HL-60 (cell line): ENCODE measurements around the gene LAMTOR5.

Experiments used
- DNase-seq, 2 experiments: peaks; one replicate each; pipeline ENCODE4 v3.0.0-alpha.2; 2010 to 2020; ENCODE audit warnings: low read depth in 1 of 2, low spot score in 1 of 2
- H3K27ac ChIP-seq: fragments of 250-450 bp; sonication (Bioruptor Pico); replicated peaks from 2 replicates; pipeline ENCODE4 v1.5.1; 2020; ENCODE audit warnings: mild to moderate bottlenecking, moderate library complexity
- H3K27me3 ChIP-seq: fragments of 250-450 bp; sonication (Bioruptor Pico); 2 replicates; pipeline ENCODE4 v1.5.1; 2021; ENCODE audit warnings: mild to moderate bottlenecking, moderate library complexity; ENCODE audit not compliant: insufficient read depth, poor library complexity, severe bottlenecking
- H3K4me3 ChIP-seq: replicated peaks from 2 replicates; pipeline ENCODE4 v1.5.1; 2011; ENCODE audit warnings: mild to moderate bottlenecking, control low read depth, low read length; ENCODE audit not compliant: insufficient read depth
- GABPA ChIP-seq: IDR thresholded peaks from 2 replicates; pipeline ENCODE4 v1.6.1; 2012; ENCODE audit warnings: low read depth
- POLR2AphosphoS5 ChIP-seq: IDR thresholded peaks from 2 replicates; pipeline ENCODE4 v1.6.1; 2012; ENCODE audit warnings: low read depth
- SPI1 ChIP-seq: IDR thresholded peaks from 2 replicates; pipeline ENCODE4 v1.6.1; 2012; ENCODE audit warnings: low read depth, mild to moderate bottlenecking, borderline replicate concordance
- TF ChIP-seq, protein P1 (sequence below): IDR thresholded peaks from 2 replicates; pipeline ENCODE4 v1.6.1; 2012; ENCODE audit warnings: low read depth; ENCODE audit not compliant: insufficient replicate concordance
- TF ChIP-seq, protein P2 (sequence below): IDR thresholded peaks from one replicate; pipeline ENCODE4 v1.5.1; 2011; ENCODE audit warnings: low read length, control low read depth, inconsistent platforms; ENCODE audit not compliant: insufficient read depth

Gene LAMTOR5

DNA sequence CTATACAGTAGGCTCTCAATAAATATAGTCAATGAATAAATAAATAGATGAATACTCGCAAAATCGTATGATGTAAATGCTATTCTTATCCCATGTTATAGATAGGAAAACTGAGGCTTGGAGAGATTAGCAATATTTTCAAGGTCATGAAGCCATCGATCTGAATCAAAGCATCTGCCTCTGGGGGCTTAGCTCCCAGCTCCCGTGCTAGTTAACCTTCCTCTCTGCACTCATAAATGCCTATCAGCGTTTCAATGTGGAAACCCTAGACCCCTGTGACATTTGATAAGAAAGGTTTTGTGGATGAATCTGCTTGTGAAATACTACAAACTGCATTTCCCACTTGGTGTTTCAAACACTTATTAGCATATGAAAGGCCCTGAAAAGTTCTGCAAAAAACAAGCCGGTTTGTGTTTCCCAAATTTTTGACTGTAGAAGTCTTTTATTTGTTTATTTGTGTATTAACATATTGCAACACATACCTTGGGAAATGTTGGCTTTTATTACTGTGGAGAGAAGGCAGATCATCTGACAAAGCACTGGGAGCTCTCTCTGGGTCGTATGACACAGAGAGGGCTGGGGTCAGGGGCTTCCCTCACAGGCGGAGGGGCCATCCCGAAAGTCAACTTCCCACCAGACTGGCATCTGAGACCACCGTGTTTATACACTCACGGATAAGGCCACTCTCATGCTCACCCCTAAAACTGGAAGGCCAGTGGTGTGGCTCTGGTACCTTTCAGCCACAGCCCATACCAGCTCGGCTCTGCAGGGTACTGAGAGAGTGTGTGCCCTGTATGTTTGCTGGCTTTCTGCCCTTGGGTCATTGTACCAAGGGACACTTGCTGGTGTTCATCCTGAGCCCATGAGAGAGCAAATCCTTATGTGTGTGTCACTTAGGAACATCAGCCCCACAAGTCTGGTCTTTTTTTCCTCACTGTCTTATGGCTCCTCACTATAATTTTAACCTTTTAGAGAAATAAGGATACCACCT is 42.5 kb upstream of the LAMTOR5 start:
- no peak overlapping the region for H3K27ac ChIP-seq
- DNase-seq: no peak
- TF ChIP-seq, protein P1, sequence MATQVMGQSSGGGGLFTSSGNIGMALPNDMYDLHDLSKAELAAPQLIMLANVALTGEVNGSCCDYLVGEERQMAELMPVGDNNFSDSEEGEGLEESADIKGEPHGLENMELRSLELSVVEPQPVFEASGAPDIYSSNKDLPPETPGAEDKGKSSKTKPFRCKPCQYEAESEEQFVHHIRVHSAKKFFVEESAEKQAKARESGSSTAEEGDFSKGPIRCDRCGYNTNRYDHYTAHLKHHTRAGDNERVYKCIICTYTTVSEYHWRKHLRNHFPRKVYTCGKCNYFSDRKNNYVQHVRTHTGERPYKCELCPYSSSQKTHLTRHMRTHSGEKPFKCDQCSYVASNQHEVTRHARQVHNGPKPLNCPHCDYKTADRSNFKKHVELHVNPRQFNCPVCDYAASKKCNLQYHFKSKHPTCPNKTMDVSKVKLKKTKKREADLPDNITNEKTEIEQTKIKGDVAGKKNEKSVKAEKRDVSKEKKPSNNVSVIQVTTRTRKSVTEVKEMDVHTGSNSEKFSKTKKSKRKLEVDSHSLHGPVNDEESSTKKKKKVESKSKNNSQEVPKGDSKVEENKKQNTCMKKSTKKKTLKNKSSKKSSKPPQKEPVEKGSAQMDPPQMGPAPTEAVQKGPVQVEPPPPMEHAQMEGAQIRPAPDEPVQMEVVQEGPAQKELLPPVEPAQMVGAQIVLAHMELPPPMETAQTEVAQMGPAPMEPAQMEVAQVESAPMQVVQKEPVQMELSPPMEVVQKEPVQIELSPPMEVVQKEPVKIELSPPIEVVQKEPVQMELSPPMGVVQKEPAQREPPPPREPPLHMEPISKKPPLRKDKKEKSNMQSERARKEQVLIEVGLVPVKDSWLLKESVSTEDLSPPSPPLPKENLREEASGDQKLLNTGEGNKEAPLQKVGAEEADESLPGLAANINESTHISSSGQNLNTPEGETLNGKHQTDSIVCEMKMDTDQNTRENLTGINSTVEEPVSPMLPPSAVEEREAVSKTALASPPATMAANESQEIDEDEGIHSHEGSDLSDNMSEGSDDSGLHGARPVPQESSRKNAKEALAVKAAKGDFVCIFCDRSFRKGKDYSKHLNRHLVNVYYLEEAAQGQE: no peak
- TF ChIP-seq GABPA: no peak
- no peak for TF ChIP-seq POLR2AphosphoS5
- no peak for TF ChIP-seq SPI1
- TF ChIP-seq, protein P2, sequence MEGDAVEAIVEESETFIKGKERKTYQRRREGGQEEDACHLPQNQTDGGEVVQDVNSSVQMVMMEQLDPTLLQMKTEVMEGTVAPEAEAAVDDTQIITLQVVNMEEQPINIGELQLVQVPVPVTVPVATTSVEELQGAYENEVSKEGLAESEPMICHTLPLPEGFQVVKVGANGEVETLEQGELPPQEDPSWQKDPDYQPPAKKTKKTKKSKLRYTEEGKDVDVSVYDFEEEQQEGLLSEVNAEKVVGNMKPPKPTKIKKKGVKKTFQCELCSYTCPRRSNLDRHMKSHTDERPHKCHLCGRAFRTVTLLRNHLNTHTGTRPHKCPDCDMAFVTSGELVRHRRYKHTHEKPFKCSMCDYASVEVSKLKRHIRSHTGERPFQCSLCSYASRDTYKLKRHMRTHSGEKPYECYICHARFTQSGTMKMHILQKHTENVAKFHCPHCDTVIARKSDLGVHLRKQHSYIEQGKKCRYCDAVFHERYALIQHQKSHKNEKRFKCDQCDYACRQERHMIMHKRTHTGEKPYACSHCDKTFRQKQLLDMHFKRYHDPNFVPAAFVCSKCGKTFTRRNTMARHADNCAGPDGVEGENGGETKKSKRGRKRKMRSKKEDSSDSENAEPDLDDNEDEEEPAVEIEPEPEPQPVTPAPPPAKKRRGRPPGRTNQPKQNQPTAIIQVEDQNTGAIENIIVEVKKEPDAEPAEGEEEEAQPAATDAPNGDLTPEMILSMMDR: no peak
- H3K4me3 ChIP-seq: no peak overlapping the region
- H3K27me3 ChIP-seq: peaks cover 8% of the 10 kb centered on the region

DNA sequence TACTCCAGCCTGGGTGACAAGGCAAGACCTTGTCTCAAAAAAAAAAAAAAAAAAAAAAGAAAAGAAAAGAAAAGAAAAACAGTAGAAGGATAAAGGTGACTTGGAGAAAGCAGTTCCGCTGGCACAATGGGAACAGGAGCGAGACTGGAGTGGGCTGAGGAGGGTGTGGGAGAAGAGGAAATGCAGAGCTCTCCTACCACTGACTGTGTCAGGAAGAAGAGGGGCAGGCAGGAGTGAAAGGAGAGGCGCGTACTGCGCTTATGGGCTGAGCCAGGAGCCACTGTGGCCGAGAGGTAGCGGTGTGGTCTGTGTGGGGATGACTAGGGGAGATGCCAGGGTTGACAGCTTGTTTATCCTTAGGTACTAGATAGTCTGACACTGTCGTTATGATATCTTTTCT is 37.1 kb upstream of the LAMTOR5 start:
- TF ChIP-seq POLR2AphosphoS5: no peak
- no peak for TF ChIP-seq SPI1
- TF ChIP-seq, protein P1: no peak
- TF ChIP-seq, protein P2: no peak
- no peak for TF ChIP-seq GABPA
- Histone ChIP-seq H3K27ac (no peak overlapping the region), H3K27me3 (no peaks in the 10 kb centered on the region), H3K4me3 (no peak overlapping the region)
- DNase-seq: no peak

DNA sequence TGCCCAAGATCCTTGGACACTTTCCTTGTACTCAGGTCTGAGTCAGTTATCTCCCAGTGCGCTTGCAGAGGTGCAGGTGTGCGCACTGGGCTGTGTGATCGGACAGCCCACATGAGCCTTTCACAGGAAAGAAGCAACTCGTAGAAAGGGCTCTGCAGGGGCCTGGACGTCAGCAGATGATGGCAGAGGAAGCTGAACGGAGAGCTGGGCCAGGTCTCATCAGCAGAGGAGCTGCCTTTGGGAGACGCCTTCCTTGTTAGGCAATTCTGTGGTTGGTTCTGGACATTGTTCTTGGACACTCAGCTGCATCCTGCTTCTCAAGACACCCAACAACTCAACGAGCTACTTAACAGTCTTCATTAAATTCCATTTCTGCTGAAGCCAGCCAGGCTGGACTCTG is 36.0 kb upstream of the LAMTOR5 start:
- Histone ChIP-seq H3K4me3 (no peak overlapping the region), H3K27ac (no peak overlapping the region), H3K27me3 (no peaks in the 10 kb centered on the region)
- no peak for TF ChIP-seq GABPA
- DNase-seq: peak in 1 of 2 experiments; percentile 29

DNA sequence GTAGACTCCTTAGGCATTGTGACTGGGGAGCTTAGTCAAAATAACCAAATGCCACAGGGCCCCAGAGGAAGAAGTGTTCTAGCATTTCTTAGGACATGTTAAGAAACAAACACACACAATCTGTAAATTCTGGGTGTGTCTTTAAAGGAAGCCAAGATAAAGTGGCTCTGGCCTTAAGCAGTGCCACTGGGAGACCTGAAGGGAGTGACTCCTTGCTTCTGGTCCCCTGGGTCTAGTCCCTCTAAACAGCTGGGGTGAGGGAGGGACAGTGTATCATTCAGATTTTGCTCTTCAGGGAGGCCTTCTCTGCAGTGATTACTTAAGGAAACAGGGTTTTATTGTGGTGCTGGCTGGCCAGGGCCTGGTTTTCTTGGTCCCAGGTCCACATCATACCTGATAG is 34.4 kb upstream of the LAMTOR5 start:
- DNase-seq: no peak
- no peak for TF ChIP-seq POLR2AphosphoS5
- no peak for TF ChIP-seq SPI1
- TF ChIP-seq, protein P1: no peak
- no peak for TF ChIP-seq GABPA
- TF ChIP-seq, protein P2: no peak
- H3K27ac ChIP-seq: no peak overlapping the region
- no peak overlapping the region for H3K4me3 ChIP-seq
- H3K27me3 ChIP-seq: no peaks in the 10 kb centered on the region
